K562 (cell line): ENCODE data around the gene IRF4. TPM values are rescaled to one million over a fixed set of nuclear protein-coding genes. Genes with fewer than 3 reads are reported as not detected.

Experiments used
- ATAC-seq: fragments of 200-7000 bp; cut with Tn5 transposase; 3 replicates; pipeline ENCODE4 v1.9.1; 2020; ENCODE audit warnings: moderate library complexity
- BruUV-seq: library from RNA; stranded (reverse); fragments of 400-500 nt; replicated peaks from 2 replicates; lab custom pipeline; 2021; lab: Mats Ljungman, UMichigan
- CTCF ChIA-PET: fragments of 300-600 bp; formaldehyde crosslinking; extraction: SDS; loops from one replicate; lab custom pipeline; 2021; ENCODE audit warnings: low intra/inter-chr PET ratio; lab: Yijun Ruan, JAX
- POLR2A ChIA-PET: fragments of 300-600, 350-650 bp; sonication (Branson Sonifier 250); formaldehyde crosslinking; extraction: SDS; loops from one replicate; lab custom pipeline; 2021; ENCODE audit warnings: antibody characterized with exemption, inconsistent platforms; lab: Yijun Ruan, JAX
- DNase-seq, 4 experiments: peaks; one replicate each; pipeline versions ENCODE4 v3.0.0 to v3.0.0-alpha.2; 2011 to 2018; ENCODE audit warnings: low spot score in 3 of 4, mixed read lengths in 3 of 4; ENCODE audit errors: extremely low read depth in 1 of 4
- FAIRE-seq: peaks from 2 replicates; lab custom pipeline; 2011; peaks lifted over from hg19 to GRCh38; lab: Jason Lieb, UNC
- H2AFZ ChIP-seq: 2 replicates; pipeline ENCODE4 v1.6.0; 2011; ENCODE audit warnings: low read depth, low read length, control low read depth, inconsistent platforms
- H3K27ac ChIP-seq: fragments of 200-600 bp; 3 replicates; pipeline ENCODE4 v1.8.0; 2011; ENCODE audit warnings: low read depth, mild to moderate bottlenecking, control low read depth, inconsistent platforms, low read length, moderate library complexity, mixed read lengths; ENCODE audit errors: extremely low read depth
- H3K27me3 ChIP-seq, 2 experiments: fragments of 300-600 bp in 1 of 2; 2 replicates in 1 of 2; 3 replicates in 1 of 2; pipeline versions ENCODE4 v1.6.0 to v1.8.0; 2011; ENCODE audit warnings: inconsistent platforms in 2 of 2, low read length in 2 of 2, mild to moderate bottlenecking in 1 of 2, mixed read lengths in 1 of 2, moderate library complexity in 1 of 2; ENCODE audit not compliant: control insufficient read depth in 2 of 2, insufficient read depth in 2 of 2
- H3K36me3 ChIP-seq: fragments of 300-600 bp; 3 replicates; pipeline ENCODE4 v1.8.0; 2011; ENCODE audit warnings: mild to moderate bottlenecking, low read length, inconsistent platforms; ENCODE audit not compliant: control insufficient read depth, insufficient read depth
- H3K4me1 ChIP-seq, 2 experiments: fragments of 200-600 bp in 1 of 2; replicated peaks in 1 of 2; 2 replicates in 1 of 2; 3 replicates in 1 of 2; pipeline versions ENCODE4 v1.5.1 to v1.8.0; 2011; ENCODE audit warnings: inconsistent platforms in 2 of 2, low read length in 2 of 2, mild to moderate bottlenecking in 1 of 2, mixed read lengths in 1 of 2, moderate library complexity in 1 of 2; ENCODE audit not compliant: control insufficient read depth in 2 of 2, insufficient read depth in 2 of 2
- H3K4me2 ChIP-seq: 2 replicates; pipeline ENCODE4 v1.6.1; 2011; ENCODE audit warnings: low read length, control low read depth, inconsistent platforms, mixed read lengths; ENCODE audit not compliant: insufficient read depth
- H3K4me3 ChIP-seq: fragments of 200-600 bp; sonication (generic), shearing (Covaris generic); 2 replicates; pipeline ENCODE4 v1.5.1; 2016; ENCODE audit warnings: control low read depth, inconsistent platforms
- H3K79me2 ChIP-seq: fragments of 200-600 bp; 3 replicates; pipeline ENCODE4 v1.8.0; 2011; ENCODE audit warnings: low read length, inconsistent platforms; ENCODE audit not compliant: control insufficient read depth, insufficient read depth
- H3K9ac ChIP-seq, 2 experiments: 2 replicates each; pipeline versions ENCODE4 v1.6.0 to v1.6.1; 2011; ENCODE audit warnings: low read depth in 2 of 2, low read length in 2 of 2, control low read depth in 1 of 2, inconsistent platforms in 1 of 2, mild to moderate bottlenecking in 1 of 2, mixed read lengths in 1 of 2; ENCODE audit not compliant: insufficient read depth in 1 of 2
- H3K9me1 ChIP-seq: one replicate; pipeline ENCODE4 v1.6.0; 2011; ENCODE audit warnings: inconsistent platforms, mild to moderate bottlenecking, low read length, moderate library complexity; ENCODE audit not compliant: control insufficient read depth, insufficient read depth
- H3K9me3 ChIP-seq: replicated peaks from 2 replicates; pipeline ENCODE4 v1.5.1; 2011; ENCODE audit warnings: low read depth, low read length, inconsistent platforms; ENCODE audit not compliant: control insufficient read depth, insufficient read depth
- H4K20me1 ChIP-seq: replicated peaks from 2 replicates; pipeline ENCODE4 v1.6.1; 2011; ENCODE audit warnings: low read length, inconsistent platforms, mixed read lengths; ENCODE audit not compliant: control insufficient read depth, insufficient read depth
- CREB1 ChIP-seq, 2 experiments: sonication (generic) in 1 of 2; formaldehyde crosslinking in 1 of 2; IDR thresholded peaks; 2 replicates each; pipeline versions ENCODE4 v1.6.1 to v1.8.0; 2012 to 2022; ENCODE audit warnings: inconsistent platforms in 1 of 2, mild to moderate bottlenecking in 1 of 2, missing genetic modification reagents in 1 of 2, moderate library complexity in 1 of 2
- HNRNPLL ChIP-seq: fragments of 200-400 bp; formaldehyde crosslinking; IDR thresholded peaks from 2 replicates; pipeline ENCODE4 v1.6.1; 2017; ENCODE audit warnings: low read length, low read depth, mild to moderate bottlenecking; ENCODE audit not compliant: poor library complexity, severe bottlenecking
- MCM5 ChIP-seq: fragments of 450-650 bp; IDR thresholded peaks from 2 replicates; pipeline ENCODE4 v1.6.1; 2016; ENCODE audit warnings: low read depth
- NCOA4 ChIP-seq: fragments of 450-650 bp; IDR thresholded peaks from 2 replicates; pipeline ENCODE4 v1.6.1; 2018; ENCODE audit warnings: mild to moderate bottlenecking; ENCODE audit not compliant: partially characterized antibody
- NFIX ChIP-seq: fragments of 250-450 bp; sonication (Bioruptor Pico); IDR thresholded peaks from 2 replicates; pipeline ENCODE4 v1.4.0; 2020; ENCODE audit warnings: low read depth, mild to moderate bottlenecking, moderate library complexity
- NFXL1 ChIP-seq: fragments of 450-650 bp; formaldehyde crosslinking; IDR thresholded peaks from 2 replicates; pipeline ENCODE4 v1.4.0; 2021; ENCODE audit warnings: mild to moderate bottlenecking
- RBFOX2 ChIP-seq: fragments of 200-400 bp; formaldehyde crosslinking; IDR thresholded peaks from 2 replicates; pipeline ENCODE4 v1.6.1; 2017; ENCODE audit warnings: low read depth, mild to moderate bottlenecking, low read length, moderate library complexity
- RHOXF2B ChIP-seq: fragments of 250-450 bp; sonication (Bioruptor Pico); conservative IDR thresholded peaks from 2 replicates; pipeline ENCODE4 v1.5.1; 2021
- SAP30 ChIP-seq: fragments of 200-600 bp; sonication (generic); IDR thresholded peaks from 2 replicates; pipeline ENCODE4 v1.6.1; 2012; ENCODE audit warnings: borderline replicate concordance, low read depth, mild to moderate bottlenecking, moderate library complexity, low read length, control low read depth, inconsistent platforms; ENCODE audit not compliant: insufficient read depth, poor library complexity, severe bottlenecking
- SNRNP70 ChIP-seq: fragments of 200-400 bp; formaldehyde crosslinking; optimal IDR thresholded peaks from 2 replicates; pipeline ENCODE3; 2017; ENCODE audit warnings: low read depth, low read length
- SOX6 ChIP-seq: fragments of 450-650 bp; IDR thresholded peaks from 2 replicates; pipeline ENCODE4 v1.6.1; 2014; ENCODE audit warnings: mild to moderate bottlenecking
- ZBED1 ChIP-seq: IDR thresholded peaks from 2 replicates; pipeline ENCODE4 v1.6.1; 2014
- WGBS: fragments of 100-300 bp; shearing (Covaris generic); methylation state at CpG from one replicate; pipeline ENCODE4 v1.1.6; 2016; ENCODE audit warnings: low coverage, mixed read lengths; ENCODE audit not compliant: insufficient coverage; ENCODE audit errors: missing lambda C conversion rate; 5-methylcytosine and 5-hydroxymethylcytosine counted together
- in situ Hi-C: fragments of 300-500 bp; cut with MboI; formaldehyde crosslinking; loops from 4 replicates; pipeline ENCODE4 v1.15.0; 2018; ENCODE audit warnings: inconsistent platforms, mixed read lengths
- intact Hi-C: fragments of 100-400 bp; cut with micrococcal nuclease; formaldehyde crosslinking; loops from 2 replicates; pipeline ENCODE4 v1.14.2; 2022
- polyA plus RNA-seq, 8 experiments: library from polyadenylated mRNA; depleted of rRNA in 4 of 8; stranded (reverse) in 5 of 8; unstranded in 3 of 8; fragments of >200 nt; fragmentation: Nextera tagmentation in 2 of 8; fragmentation: Illumina TruSeq in 1 of 8; extraction: Ambion mirVana in 2 of 8; extraction: Trizol in 1 of 8; gene quantifications; 2 replicates each; pipeline versions ENCODE4 v1.2.1 to v1.2.3, GENCODE V29; 2011 to 2014; ENCODE audit warnings: inconsistent platforms in 1 of 8, missing spikeins in 1 of 8
- total RNA-seq, 7 experiments: library from RNA; depleted of rRNA in 6 of 7; stranded (reverse); fragments of >200 nt in 6 of 7; fragmentation: Illumina TruSeq in 2 of 7; extraction: Trizol in 2 of 7; gene quantifications; 2 replicates each; pipeline versions ENCODE4 v1.2.1 to v1.2.3, GENCODE V29; 2011 to 2021; ENCODE audit warnings: low replicate concordance in 1 of 7
- TF ChIP-seq, protein P1 (sequence below): fragments of 450-650 bp; IDR thresholded peaks from 2 replicates; pipeline ENCODE4 v1.6.1; 2016; ENCODE audit warnings: borderline replicate concordance
- TF ChIP-seq, protein P2 (sequence below): fragments of 450-650 bp; formaldehyde crosslinking; IDR thresholded peaks from 2 replicates; pipeline ENCODE4 v1.4.0; 2020; ENCODE audit warnings: mild to moderate bottlenecking
- TF ChIP-seq, protein P3 (sequence below): fragments of 450-650 bp; IDR thresholded peaks from 2 replicates; pipeline ENCODE4 v1.7.0; 2016; ENCODE audit warnings: borderline replicate concordance

Gene IRF4
- total and polyA plus RNA-seq, 9 of the 15 experiments (the other 6 are each of a cell fraction or from before 2014, with no cell fraction given) = 0.05 to 0.33 (median 0.09) TPM; not detected in 6

DNA sequence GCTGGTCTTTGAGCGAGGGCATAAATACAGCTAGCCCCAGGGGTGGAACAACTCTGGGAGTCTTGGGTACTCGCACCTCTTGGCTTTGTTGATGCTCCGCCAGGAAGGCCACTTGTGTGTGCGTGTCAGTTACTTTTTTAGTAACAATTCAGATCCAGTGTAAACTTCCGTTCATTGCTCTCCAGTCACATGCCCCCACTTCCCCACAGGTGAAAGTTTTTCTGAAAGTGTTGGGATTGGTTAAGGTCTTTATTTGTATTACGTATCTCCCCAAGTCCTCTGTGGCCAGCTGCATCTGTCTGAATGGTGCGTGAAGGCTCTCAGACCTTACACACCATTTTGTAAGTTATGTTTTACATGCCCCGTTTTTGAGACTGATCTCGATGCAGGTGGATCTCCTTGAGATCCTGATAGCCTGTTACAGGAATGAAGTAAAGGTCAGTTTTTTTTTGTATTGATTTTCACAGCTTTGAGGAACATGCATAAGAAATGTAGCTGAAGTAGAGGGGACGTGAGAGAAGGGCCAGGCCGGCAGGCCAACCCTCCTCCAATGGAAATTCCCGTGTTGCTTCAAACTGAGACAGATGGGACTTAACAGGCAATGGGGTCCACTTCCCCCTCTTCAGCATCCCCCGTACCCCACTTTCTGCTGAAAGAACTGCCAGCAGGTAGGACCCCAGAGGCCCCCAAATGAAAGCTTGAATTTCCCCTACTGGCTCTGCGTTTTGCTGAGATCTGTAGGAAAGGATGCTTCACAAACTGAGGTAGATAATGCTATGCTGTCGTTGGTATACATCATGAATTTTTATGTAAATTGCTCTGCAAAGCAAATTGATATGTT is 19.2 kb downstream of the IRF4 start:
- FAIRE-seq = no peak

More for the DNA sequence above, 19.2 kb downstream of the IRF4 start:
- Histone ChIP-seq H3K9ac (no peak overlapping the region), H3K27me3 (peaks cover 20 to 27% of the 10 kb centered on the region in 2 experiments), H3K4me3 (no peak overlapping the region), H3K4me1 (peaks cover 0 to 2% of the 10 kb centered on the region in 2 experiments; a peak in 2 of 5 replicates), H4K20me1 (no peaks in the 10 kb centered on the region), H2AFZ (no peak overlapping the region), H3K9me1 (no peaks in the 10 kb centered on the region), H3K79me2 (no peaks in the 10 kb centered on the region), H3K27ac (no peak overlapping the region), H3K4me2 (no peak overlapping the region), H3K36me3 (no peaks in the 10 kb centered on the region), H3K9me3 (no peaks in the 10 kb centered on the region)
- intact Hi-C loops (no loop called here), in situ Hi-C loops (no loop called here)
- no peak for ATAC-seq
- CTCF ChIA-PET = no interaction called here
- 3% methylated on average over 15 of the region's 15 CpGs for WGBS
- POLR2A ChIA-PET = interaction anchor here (0.6 kb wide), 1 partner anchor 188 kb away, joined by 3 read pairs; no protein-coding TSS in a partner anchor
- no TSS peak for BruUV-seq
- DNase-seq = no peak
- TF ChIP-seq, protein P1, sequence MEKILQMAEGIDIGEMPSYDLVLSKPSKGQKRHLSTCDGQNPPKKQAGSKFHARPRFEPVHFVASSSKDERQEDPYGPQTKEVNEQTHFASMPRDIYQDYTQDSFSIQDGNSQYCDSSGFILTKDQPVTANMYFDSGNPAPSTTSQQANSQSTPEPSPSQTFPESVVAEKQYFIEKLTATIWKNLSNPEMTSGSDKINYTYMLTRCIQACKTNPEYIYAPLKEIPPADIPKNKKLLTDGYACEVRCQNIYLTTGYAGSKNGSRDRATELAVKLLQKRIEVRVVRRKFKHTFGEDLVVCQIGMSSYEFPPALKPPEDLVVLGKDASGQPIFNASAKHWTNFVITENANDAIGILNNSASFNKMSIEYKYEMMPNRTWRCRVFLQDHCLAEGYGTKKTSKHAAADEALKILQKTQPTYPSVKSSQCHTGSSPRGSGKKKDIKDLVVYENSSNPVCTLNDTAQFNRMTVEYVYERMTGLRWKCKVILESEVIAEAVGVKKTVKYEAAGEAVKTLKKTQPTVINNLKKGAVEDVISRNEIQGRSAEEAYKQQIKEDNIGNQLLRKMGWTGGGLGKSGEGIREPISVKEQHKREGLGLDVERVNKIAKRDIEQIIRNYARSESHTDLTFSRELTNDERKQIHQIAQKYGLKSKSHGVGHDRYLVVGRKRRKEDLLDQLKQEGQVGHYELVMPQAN = no peak
- no peak for TF ChIP-seq CREB1 (IDR thresholded peaks at IDR 0.05)
- TF ChIP-seq CREB1 (CRISPR knock-in tag; IDR thresholded peaks at IDR 0.05) = no peak
- TF ChIP-seq RBFOX2 = no peak
- TF ChIP-seq NFXL1 (CRISPR knock-in tag) = no peak
- no peak for TF ChIP-seq RHOXF2B (CRISPR knock-in tag)
- no peak for TF ChIP-seq MCM5
- no peak for TF ChIP-seq HNRNPLL
- no peak for TF ChIP-seq SNRNP70
- no peak for TF ChIP-seq SAP30
- TF ChIP-seq, protein P2, sequence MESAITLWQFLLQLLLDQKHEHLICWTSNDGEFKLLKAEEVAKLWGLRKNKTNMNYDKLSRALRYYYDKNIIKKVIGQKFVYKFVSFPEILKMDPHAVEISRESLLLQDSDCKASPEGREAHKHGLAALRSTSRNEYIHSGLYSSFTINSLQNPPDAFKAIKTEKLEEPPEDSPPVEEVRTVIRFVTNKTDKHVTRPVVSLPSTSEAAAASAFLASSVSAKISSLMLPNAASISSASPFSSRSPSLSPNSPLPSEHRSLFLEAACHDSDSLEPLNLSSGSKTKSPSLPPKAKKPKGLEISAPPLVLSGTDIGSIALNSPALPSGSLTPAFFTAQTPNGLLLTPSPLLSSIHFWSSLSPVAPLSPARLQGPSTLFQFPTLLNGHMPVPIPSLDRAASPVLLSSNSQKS (CRISPR knock-in tag) = no peak
- no peak for TF ChIP-seq SOX6
- TF ChIP-seq, protein P3, sequence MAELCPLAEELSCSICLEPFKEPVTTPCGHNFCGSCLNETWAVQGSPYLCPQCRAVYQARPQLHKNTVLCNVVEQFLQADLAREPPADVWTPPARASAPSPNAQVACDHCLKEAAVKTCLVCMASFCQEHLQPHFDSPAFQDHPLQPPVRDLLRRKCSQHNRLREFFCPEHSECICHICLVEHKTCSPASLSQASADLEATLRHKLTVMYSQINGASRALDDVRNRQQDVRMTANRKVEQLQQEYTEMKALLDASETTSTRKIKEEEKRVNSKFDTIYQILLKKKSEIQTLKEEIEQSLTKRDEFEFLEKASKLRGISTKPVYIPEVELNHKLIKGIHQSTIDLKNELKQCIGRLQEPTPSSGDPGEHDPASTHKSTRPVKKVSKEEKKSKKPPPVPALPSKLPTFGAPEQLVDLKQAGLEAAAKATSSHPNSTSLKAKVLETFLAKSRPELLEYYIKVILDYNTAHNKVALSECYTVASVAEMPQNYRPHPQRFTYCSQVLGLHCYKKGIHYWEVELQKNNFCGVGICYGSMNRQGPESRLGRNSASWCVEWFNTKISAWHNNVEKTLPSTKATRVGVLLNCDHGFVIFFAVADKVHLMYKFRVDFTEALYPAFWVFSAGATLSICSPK = no peak
- no peak for TF ChIP-seq NCOA4
- TF ChIP-seq NFIX = no peak
- TF ChIP-seq ZBED1 = no peak
